Measurements from ENCODE around the gene CBR3.

DNA sequence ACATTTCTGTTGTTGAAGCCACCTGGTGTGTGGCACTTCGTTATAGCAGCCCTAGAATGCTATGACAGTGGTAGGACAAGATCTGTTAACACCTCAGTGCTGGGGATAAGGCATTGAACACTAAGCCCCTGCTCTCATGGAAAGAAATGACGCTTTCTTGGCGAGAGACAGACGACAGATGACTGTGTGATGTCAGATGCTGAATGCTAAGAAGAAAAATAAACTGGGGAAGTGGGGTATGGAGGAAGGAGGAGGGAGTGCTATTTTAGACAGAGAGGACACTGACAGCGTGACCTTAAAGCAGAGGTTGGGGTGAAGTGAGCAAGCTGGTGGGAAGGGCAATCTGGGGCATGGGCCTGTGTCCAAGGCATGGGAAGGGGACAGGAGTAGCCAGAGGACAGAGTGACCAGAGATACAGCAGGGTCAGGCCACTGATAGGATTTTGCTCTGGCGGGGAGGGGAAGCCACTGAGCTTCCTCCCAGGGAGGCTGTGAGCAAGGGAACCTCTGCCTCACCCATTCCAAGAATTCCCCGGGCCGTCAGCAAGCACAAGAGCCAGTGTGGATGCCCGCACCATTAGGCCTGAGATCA lies 37.0 kb downstream of the CBR3 start:
- TF ChIP-seq, protein P1, sequence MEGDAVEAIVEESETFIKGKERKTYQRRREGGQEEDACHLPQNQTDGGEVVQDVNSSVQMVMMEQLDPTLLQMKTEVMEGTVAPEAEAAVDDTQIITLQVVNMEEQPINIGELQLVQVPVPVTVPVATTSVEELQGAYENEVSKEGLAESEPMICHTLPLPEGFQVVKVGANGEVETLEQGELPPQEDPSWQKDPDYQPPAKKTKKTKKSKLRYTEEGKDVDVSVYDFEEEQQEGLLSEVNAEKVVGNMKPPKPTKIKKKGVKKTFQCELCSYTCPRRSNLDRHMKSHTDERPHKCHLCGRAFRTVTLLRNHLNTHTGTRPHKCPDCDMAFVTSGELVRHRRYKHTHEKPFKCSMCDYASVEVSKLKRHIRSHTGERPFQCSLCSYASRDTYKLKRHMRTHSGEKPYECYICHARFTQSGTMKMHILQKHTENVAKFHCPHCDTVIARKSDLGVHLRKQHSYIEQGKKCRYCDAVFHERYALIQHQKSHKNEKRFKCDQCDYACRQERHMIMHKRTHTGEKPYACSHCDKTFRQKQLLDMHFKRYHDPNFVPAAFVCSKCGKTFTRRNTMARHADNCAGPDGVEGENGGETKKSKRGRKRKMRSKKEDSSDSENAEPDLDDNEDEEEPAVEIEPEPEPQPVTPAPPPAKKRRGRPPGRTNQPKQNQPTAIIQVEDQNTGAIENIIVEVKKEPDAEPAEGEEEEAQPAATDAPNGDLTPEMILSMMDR (IDR thresholded peaks at IDR 0.05): no peak
- TF ChIP-seq POLR2A (IDR thresholded peaks at IDR 0.05): no peak
